SIG-M5 treated with dmso at 0.1 percent for 504 hours (cell line): Measurements from ENCODE around the gene FAM20B.

Source experiments
- DNase-seq: peaks from one replicate; lab custom pipeline; 2025; ENCODE audit not compliant: unreplicated experiment; lab: John Stamatoyannopoulos, UW

FAM20B gene

DNA sequence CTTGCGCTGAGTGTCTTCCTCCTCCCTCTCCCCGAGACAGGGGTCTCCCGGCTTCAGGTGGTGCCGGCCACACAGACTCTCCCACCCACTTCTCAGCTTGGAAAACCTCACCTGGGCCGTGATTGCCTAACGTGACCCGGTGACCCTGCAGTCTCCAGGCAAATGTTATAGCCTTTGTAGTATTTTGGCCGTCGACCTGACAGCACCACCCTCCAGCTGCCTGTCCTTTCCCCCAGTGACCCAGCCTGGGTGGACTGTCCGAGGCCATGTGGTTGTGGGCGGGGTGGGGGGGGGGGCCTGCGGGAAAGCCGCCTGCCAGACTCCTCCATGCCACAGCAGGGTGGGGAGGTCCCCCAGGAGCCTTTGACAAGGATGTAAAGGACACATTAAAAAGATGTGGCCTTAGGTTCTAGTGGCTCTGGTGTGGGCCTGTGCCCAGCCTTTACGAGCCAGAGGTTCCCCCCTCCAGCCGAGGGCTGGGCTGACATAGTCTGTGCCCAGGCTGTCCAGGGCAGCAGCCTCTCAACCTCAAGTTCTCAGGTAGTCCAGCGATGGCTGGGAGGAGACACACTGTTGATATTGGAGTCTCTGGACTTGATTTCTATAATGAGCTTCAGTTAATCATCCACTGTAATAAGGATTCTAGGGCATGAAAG is 64.3 kb downstream of the FAM20B start:
- no peak for DNase-seq

DNA sequence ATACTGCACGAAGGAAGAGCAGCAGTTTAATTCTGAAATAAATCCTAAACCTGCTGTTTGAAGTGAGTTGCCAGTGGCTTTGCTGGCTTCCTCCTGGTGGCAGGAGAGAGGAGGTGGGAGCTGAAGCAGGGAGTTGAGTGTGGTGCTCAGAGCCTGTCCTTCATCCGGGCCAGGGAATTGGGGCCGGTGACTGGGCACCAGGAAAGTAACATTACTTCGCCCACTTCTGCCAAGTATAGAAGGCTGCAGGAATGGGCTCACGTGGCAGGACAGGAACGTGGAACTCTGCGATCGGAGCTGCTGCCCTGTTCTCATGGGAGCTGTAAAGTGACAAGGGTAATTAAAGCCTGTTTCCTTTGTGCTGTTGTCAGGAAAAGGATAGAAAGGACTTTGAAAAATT is 64.8 kb downstream of the FAM20B start:
- no peak for DNase-seq

DNA sequence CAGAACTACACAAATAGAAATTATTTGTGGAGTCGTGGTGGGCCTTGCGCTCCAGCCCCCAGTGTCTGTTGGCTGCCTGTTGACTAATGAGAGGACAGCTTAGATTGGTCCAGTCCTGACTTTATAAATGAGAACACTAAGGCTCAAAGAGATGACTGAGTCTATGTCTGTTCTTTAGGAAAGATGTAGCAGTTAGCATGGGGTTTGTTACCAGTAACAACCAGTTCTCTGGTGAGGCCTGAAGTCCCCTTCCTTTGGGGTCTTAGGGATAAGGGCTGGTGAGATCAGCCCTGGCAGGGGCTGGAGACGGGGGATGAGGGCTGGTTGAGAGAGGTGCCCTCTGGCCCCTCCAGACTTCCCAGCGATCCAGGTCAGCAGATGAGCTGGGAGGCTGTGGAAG is 65.2 kb downstream of the FAM20B start:
- no peak for DNase-seq

DNA sequence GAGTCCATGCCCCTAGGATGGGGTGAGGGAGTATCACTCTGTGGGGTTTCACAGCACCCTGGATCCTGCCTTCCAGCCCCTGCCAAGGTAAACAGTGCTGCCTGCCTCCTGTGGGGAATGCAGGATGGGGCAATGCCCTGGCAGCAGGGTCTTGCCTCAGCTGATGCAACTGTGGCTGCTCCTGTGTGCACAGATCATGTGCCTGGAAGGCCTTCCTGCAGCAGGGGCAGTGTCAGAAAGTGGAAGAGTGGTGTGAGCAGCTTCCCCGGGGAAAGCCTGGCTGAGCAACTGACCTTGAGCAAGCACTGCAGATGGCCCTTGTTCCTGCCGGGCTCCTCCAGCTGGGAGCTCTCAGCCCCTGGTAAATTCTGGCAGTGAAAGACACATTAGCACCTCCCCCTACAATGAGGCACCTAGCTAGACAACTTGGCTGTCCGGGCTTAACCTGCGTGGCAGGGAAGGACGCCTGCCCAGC is 66.0 kb downstream of the FAM20B start:
- DNase-seq: no peak

DNA sequence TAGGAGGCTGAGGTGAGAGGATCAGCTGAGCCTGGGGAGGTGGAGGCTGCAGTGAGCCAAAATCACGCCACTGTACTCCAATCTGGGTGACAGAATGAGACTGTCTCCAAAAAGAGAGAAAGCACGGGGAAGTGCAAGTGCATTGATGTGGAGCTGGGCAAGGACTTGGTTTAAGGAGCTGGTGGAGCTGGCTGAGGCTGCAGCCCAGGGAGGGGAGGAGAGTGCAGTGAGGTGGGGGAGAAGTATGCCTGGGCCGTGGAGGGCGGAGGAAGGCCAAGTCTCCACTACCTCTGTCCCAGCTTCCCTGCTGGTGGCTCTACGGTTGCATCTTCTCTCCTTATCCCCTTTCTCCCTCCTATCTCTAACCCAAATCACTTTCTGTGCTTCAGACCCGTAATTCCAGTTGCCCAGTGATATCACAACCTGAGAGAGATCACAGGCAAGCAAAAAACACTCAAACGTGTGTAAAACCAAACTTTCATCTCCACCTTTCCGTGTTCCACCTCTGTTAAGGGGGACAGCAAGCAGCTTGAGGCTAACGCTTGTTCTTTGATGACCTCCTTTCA is 67.3 kb downstream of the FAM20B start:
- no peak for DNase-seq

DNA sequence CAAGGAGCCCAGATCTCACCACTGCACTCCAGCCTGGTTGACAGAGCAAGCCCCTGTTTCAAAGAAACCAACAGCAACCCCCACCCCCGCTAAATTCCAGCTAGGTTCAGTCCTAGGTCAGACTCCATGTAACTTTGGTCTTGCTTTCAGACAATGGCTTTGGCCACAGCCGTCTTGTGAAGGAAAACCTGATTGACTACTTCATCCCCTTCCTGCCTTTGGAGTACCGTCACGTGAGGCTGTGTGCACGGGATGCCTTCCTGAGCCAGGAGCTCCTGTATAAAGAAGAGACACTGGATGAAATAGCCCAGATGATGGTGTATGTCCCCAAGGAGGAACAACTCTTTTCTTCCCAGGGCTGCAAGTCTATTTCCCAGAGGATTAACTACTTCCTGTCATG is 69.1 kb downstream of the FAM20B start:
- DNase-seq: no peak

DNA sequence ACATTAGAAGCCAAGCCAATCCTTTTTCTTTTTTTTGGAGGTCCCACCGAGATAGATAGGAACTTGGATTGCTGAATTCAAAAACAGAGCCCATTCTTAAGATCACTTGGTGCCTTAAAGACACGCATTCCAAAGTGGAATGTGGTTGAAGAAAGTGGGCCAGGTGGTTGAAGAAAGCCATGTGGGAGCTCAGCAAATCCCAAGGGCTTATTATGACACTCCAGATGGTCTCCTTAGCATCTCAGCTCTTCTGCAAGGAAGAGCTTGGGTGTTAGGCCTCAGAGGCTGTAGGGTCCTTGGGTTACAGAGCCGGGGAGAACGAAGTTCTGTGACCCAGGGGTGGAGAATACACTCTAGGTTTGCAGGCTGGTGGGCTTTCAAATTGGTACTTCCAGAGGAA is 69.7 kb downstream of the FAM20B start:
- DNase-seq: no peak

DNA sequence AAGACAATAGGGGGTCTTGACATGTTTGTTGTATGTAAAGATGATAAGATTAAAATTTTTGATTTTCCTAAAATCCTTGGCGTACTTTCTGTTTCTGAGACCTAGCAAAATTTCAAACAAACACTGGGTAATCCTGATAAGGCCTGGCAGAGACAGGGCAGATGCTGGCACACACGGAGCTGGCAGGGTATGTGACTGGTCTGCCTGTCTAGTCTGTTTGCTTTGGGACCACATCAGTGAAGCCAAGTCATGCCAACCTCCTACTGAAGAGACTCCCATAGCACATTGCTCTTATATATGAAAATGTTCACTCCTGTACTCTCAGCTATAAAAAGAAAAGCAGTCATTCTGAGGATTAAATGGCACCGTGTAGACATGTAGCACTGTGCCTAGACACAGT is 70.2 kb downstream of the FAM20B start:
- DNase-seq: no peak

DNA sequence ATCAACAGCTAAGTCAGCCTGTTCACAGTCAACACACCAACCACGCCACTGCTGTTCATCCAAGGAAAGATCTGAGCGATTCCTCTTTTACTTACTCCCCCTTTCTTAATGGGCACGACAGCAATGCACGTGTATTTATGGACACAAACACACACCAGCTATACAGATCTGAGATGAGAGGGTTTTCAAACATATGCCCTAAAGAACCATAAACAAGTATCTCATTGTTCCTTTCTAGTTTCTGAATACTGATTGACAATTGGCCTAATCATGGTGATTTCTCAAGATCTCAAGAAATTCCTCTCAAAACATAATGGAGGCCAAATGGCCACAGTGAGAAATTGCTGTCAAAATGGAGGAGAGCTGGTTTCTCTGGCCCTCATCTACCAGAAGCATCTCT is 74.2 kb downstream of the FAM20B start:
- DNase-seq: no peak

DNA sequence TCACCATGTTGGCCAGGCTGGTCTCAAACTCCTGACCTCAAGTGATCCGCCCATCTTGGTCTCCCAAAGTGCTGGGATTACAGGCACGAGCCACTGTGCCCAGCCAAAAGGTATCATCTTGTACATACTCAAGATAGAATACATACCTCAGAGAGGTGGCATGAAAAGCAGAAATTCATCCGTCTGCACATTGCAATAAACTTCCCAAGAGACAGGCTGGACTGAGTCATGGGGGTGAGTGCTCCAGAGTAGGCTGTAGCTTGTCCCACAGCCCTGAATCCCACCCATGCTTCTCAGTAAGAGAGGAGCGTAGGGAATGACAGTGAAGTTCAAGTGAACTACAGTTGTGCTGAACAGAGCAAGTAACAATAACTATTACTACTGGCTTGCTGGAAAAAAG is 75.9 kb downstream of the FAM20B start:
- no peak for DNase-seq

DNA sequence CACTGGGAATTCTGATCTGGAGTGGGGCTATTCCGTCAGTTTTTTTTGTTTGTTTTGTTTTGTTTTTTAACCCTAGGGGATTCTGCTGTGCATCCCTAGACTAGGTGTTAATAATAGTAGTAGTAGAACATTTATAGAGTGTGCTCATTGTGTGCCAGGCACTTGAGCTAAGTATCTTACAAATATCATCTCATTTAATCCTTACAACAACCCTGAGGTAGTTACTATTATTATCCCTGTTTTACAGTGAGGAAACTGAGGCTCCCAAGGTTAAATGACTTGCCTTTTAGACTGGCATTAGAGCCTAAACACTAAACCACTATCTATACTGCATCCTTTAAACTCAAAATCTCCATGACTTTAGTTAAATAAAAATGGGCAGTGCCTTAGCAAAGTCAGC is 78.3 kb downstream of the FAM20B start:
- no peak for DNase-seq

DNA sequence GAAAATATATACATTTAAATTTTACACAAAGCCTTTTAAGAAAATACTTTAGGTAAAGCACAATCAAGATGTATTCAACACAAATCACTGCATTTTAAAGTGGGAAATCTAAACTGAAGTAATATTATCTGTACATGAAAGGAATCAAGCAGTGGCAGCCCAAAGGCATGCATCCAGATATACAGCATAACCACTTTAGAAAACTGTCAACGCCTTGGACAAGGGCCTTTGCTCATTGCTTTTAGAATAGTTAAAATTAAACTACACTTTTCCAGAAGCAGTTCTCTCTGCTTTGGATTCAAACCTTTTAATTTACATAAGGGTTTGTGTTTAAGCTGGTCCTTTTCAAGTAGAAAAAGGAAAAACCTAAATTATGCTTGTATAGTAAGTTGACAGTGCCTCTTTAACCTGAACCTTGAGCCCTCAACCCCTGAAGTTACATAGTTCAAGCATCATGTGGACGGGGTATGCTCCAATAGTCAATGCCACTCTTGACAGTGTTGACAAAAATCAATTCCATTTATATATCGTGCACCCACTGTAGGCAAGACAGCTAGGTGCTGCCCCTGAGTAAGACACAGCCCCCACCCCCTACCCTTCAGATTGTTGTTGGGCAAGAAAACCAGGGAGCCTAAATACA is 79.0 kb downstream of the FAM20B start:
- DNase-seq: no peak

DNA sequence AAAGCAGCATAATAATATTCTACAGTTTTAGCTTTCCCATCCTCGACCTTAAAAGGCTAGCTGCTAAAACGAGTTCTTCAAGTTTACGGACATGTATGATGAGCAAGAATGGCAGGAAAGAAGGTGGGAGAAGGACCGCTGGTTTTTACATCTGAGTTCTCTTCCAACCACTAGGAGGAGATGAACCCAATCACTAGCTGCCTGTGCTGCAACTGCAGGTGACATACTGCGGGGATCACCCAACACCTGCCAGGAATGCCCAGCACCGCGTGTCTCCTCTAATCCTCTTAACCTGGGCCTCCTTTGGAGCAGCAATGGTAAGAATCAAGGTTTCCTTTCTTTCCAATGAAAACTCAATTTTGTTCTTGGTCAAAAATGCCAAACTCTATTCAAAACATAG is 79.7 kb downstream of the FAM20B start:
- DNase-seq: peak; percentile 62

DNA sequence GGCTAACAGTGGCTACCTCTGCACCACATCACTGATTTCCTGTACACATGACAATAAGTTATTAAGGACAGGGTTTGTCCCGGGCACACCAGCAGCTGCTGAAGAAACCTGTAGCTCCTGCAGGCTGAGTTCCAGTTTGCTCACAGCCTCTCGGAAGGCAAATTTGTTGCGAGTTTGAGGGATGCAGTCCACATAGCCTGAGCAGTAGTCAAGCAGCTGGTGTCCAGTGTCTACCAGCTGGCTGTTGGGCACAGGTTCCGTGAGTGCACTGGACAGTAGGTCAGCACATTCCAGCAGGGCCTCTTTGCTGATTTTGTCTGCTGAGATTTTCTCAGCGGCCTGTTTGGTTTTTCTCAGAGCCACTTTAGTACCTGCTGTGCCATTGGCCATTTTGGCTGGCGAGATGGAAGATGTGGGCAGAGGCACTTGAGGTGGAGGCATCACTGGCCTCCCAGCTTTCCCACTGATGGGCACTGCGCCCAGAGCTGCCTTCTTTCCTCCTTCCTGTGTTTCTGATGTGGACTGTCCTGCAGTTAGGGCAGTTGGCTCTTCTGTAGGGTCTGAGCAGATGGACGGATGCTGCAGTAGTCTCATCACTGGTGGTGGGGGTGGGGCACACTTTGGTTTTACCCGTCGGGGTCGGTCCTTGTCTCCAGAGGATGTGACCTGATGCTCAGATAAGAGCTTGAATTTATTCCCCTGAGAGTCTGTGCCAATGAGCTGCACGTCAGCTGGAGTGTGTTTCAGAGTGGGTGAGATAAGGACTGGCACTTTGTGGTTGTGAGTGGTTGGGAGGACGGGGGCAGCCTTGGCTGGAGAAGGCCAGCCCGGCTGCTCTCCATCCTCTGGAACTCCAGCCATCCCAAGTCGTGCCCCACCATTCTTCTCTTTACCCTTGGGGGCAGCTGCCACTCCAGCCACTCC is 82.3 kb downstream of the FAM20B start:
- no peak for DNase-seq

DNA sequence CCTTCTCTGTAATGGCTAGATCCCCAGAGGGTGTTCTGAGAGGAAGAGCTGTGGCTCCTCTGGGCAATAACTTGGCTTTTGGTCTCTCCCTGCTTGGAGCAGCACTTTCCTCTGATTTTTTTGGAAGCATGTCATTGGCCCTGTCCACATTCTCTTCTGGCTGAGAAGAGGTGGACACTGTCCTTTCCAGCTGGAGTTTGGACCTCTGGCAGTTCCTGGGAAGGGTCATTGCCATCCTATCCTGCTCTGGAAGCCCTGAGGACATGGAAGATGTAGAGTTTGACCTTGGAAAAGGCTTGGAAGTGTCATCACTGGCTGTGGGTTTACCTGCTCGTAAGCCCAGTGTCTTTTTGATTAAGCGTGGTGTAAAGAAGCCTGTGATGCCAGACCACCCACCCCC is 83.0 kb downstream of the FAM20B start:
- no peak for DNase-seq

DNA sequence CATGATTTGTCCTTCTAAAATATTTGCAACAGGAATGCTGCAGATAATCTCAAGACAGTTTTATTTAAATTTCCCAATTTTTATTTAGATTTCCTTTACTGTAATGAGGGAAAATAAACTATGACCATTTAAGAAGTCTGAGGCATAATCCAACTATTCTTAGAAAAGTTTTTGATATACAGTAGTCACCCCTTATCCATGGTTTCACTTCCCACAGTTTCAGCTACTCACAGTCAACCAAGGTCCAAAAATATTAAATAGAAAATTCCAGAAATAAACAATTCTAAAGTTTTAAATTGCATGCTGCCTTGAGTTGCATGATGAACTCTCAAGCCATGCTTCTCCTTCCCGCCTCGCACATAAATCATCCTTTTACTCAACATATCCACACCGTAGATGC is 89.5 kb downstream of the FAM20B start:
- DNase-seq: no peak

DNA sequence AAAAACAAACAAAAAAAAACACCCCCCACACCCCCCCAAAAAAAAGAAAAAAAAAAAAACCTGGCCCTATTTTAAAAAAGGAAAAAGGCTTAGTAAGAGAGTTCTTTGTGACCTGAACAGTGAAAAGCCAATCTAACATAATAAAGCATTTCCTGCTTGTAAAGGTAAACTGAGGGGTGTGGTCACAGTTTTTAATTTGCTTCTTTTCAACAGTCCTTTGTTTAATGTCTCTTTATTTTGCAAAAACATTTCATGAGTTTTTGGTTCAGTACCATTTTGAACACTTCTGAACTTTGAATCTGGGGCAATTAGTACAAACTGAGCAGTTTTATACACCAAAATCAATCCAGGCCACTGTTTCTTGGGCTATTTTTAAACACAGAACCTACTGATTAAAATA is 93.8 kb downstream of the FAM20B start:
- no peak for DNase-seq

DNA sequence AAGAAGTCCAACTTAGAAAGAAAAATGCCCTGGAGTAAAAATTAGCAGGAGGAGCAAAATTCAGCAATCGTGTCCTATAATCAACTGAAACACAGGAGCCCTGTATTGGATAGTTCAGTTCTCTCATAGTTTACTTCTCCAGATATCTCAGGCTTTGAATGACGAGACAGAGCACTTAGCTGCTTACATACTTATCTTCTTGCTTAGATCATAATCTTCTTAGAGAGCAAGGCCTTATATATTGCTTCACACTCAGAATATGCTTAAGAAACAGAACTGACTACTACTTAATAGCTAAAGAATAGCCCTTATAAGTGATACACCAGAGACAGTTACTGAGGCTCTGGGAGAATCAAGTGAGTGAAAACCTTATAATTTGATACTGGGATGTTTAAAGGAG is 95.0 kb downstream of the FAM20B start:
- no peak for DNase-seq

DNA sequence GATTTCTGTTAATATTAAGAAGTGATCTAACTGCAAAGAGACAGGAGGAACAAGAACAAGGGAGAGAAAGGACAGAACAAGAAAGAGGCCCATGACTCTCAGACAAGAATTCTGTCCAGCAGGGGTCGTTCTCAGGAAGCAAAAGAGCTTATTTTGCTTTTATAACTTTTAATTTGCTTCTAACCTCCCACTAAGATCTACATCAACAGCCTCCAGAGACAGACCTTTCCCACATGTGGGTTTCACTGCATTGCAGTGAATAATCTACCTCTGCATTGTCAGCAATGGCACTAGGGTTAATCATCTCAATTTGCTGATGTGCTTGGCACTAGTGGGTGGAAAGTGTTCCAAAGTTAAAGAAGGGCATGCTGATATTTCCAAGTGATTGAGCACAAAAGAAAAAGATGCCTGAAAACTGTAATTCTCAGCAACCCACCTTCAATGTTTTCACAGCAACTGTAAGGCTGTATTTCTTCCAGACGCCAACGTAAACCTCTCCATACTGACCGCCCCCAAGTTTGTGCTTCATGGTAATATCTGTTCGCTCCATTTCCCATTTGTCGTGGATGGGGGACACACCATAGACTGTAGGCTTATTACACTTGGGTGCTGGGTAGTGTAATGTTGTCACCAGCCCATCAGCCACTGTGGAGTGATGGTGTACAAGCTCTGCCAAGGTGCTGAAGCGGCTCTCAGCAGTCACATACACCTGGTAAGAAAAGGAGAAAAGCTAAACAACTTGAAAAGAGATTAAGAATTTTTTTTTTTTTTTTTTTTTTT is 95.7 kb downstream of the FAM20B start:
- peak; percentile 47 for DNase-seq

DNA sequence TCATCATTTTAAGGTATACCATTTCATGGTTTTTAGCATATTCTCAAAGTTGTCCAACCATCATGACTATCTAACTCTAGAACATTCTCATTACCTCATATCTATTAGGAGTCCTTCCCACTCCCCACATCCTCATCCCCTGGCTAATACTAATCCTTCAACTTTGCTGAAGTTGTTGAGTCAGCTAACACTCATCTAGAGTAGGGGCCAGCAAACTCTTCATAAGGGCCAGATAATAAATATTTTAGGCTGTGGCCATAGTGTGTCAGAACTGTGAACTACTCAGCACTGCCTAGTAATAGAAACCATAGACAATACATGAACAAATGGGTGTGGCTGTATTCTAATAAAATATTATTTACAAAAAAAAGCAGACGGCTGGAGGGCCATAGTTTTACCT is 99.2 kb downstream of the FAM20B start:
- DNase-seq: no peak
